GM19351 (cell line): ENCODE results near the gene USP17L15.
"Not testable (repeated sequence)": the region's sequence is repeated elsewhere in the genome, so short reads cannot be mapped to it uniquely, and the experiment has no call there.

Source experiments
- ATAC-seq: cut with Tn5 transposase; IDR thresholded peaks from one replicate; pipeline ENCODE4 v1.9.1; 2021; ENCODE audit warnings: mild to moderate bottlenecking, moderate library complexity; ENCODE audit not compliant: unreplicated experiment

Gene USP17L15, protein sequence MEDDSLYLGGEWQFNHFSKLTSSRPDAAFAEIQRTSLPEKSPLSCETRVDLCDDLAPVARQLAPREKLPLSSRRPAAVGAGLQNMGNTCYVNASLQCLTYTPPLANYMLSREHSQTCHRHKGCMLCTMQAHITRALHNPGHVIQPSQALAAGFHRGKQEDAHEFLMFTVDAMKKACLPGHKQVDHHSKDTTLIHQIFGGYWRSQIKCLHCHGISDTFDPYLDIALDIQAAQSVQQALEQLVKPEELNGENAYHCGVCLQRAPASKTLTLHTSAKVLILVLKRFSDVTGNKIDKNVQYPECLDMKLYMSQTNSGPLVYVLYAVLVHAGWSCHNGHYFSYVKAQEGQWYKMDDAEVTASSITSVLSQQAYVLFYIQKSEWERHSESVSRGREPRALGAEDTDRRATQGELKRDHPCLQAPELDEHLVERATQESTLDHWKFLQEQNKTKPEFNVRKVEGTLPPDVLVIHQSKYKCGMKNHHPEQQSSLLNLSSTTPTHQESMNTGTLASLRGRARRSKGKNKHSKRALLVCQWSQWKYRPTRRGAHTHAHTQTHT

DNA sequence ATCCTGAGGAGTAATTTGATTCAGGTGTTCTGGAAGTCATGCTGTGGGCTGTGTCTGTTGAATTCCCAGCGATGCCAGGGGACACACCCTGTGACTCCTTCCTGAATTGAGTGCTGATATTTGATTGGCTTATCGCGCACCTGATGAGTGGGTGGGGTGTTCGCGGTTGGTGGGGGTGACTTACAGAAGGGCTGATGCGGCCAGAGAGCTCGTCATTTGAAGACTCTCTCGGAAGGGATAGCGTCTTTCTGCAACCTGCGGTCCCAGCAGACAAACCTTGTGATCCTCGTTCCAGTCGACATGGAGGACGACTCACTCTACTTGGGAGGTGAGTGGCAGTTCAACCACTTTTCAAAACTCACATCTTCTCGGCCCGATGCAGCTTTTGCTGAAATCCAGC lies at the start of gene USP17L15:
TSS of gene USP17L15 (plus strand) at position 301 of the 400 bp plus-strand sequence. CDS start at position 301, 0 bp downstream.
- ATAC-seq = not testable (repeated sequence)

GRCh38 chr4:9210357-9210756 lies 23.8 kb upstream of the USP17L15 start, which contains the start of gene USP17L10:
TSS of gene USP17L10 (plus strand) at chr4:9210657. CDS start at chr4:9210657, 0 bp downstream.
- not testable (repeated sequence) for ATAC-seq

GRCh38 chr4:9214701-9215100 lies 19.5 kb upstream of the USP17L15 start:
- not testable (repeated sequence) for ATAC-seq

- ATAC-seq = not testable (repeated sequence)
Observed at GRCh38 chr4:9215105-9215504, 19.1 kb upstream of the USP17L15 start, which contains the start of gene USP17L11. TSS of gene USP17L11 (plus strand) at chr4:9215405. CDS start at chr4:9215405, 0 bp downstream.

- ATAC-seq = not testable (repeated sequence)
Observed at GRCh38 chr4:9219852-9220251, 14.3 kb upstream of the USP17L15 start, which contains the start of gene USP17L12. TSS of gene USP17L12 (plus strand) at chr4:9220152. CDS start at chr4:9220152, 0 bp downstream.

- ATAC-seq = not testable (repeated sequence)
Observed at GRCh38 chr4:9224596-9224995, 9.6 kb upstream of the USP17L15 start, which contains the start of gene USP17L13. TSS of gene USP17L13 (plus strand) at chr4:9224896. CDS start at chr4:9224896, 0 bp downstream.

DNA sequence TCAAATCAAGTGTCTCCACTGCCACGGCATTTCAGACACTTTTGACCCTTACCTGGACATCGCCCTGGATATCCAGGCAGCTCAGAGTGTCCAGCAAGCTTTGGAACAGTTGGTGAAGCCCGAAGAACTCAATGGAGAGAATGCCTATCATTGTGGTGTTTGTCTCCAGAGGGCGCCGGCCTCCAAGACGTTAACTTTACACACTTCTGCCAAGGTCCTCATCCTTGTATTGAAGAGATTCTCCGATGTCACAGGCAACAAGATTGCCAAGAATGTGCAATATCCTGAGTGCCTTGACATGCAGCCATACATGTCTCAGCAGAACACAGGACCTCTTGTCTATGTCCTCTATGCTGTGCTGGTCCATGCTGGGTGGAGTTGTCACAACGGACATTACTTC lies 3.9 kb upstream of the USP17L15 start:
- ATAC-seq = not testable (repeated sequence)

DNA sequence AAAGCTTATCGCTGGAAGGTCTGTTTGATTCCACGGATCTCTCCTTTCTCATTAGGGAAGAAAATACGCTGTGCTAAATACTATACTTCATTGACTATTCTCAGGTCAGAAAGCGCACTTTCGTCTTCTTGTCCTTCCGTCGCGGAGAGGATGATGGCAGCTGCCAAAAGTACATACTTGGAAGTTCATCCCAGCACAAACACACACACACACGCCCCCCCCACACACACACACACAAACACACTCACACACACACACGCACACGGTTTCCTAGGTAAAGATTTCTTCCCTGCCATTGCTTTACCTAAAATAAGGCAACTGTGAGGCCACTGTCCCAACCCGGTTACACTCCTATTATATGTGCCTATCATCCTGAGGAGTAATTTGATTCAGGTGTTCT lies 4.3 kb downstream of the USP17L15 start:
- not testable (repeated sequence) for ATAC-seq

GRCh38 chr4:9243579-9243978 lies 9.4 kb downstream of the USP17L15 start, which contains the start of gene USP17L17:
TSS of gene USP17L17 (plus strand) at chr4:9243879. CDS start at chr4:9243879, 0 bp downstream.
- ATAC-seq = not testable (repeated sequence)

DNA sequence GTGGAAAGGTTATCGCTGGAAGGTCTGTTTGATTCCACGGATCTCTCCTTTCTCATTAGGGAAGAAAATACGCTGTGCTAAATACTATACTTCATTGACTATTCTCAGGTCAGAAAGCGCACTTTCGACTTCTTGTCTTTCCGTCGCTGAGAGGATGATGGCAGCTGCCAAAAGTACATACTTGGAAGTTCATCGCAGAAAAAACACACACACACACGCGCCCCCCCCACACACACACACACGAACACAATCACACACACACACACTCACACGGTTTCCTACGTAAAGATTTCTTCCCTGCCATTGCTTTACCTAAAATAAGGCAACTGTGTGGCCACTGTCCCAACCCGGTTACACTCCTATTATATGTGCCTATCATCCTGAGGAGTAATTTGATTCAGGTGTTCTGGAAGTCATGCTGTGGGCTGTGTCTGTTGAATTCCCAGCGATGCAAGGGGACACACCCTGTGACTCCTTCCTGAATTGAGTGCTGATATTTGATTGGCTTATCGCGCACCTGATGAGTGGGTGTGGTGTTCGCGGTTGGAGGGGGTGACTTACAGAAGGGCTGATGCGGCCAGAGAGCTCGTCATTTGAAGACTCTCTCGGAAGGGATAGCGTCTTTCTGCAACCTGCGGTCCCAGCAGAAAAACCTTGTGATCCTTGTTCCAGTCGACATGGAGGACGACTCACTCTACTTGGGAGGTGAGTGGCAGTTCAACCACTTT lies 13.9 kb downstream of the USP17L15 start, which contains the start of gene USP17L18:
TSS of gene USP17L18 (plus strand) at position 678 of the 728 bp plus-strand sequence. CDS start at position 678, 0 bp downstream.
- ATAC-seq = not testable (repeated sequence)

DNA sequence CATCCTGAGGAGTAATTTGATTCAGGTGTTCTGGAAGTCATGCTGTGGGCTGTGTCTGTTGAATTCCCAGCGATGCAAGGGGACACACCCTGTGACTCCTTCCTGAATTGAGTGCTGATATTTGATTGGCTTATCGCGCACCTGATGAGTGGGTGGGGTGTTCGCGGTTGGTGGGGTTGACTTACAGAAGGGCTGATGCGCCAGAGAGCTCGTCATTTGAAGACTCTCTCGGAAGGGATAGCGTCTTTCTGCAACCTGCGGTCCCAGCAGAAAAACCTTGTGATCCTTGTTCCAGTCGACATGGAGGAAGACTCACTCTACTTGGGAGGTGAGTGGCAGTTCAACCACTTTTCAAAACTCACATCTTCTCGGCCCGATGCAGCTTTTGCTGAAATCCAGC lies 18.9 kb downstream of the USP17L15 start, which contains the start of gene USP17L19:
TSS of gene USP17L19 (plus strand) at position 301 of the 400 bp plus-strand sequence. CDS start at position 301, 0 bp downstream.
- not testable (repeated sequence) for ATAC-seq

DNA sequence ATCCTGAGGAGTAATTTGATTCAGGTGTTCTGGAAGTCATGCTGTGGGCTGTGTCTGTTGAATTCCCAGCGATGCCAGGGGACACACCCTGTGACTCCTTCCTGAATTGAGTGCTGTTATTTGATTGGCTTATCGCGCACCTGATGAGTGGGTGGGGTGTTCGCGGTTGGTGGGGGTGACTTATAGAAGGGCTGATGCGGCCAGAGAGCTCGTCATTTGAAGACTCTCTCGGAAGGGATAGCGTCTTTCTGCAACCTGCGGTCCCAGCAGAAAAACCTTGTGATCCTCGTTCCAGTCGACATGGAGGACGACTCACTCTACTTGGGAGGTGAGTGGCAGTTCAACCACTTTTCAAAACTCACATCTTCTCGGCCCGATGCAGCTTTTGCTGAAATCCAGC lies 23.6 kb downstream of the USP17L15 start, which contains the start of gene USP17L20:
TSS of gene USP17L20 (plus strand) at position 301 of the 400 bp plus-strand sequence. CDS start at position 301, 0 bp downstream.
- ATAC-seq = not testable (repeated sequence)

DNA sequence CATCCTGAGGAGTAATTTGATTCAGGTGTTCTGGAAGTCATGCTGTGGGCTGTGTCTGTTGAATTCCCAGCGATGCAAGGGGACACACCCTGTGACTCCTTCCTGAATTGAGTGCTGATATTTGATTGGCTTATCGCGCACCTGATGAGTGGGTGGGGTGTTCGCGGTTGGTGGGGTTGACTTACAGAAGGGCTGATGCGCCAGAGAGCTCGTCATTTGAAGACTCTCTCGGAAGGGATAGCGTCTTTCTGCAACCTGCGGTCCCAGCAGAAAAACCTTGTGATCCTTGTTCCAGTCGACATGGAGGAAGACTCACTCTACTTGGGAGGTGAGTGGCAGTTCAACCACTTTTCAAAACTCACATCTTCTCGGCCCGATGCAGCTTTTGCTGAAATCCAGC lies 28.4 kb downstream of the USP17L15 start, which contains the start of gene USP17L21:
TSS of gene USP17L21 (plus strand) at position 301 of the 400 bp plus-strand sequence. CDS start at position 301, 0 bp downstream.
- not testable (repeated sequence) for ATAC-seq

GRCh38 chr4:9267319-9267718 lies 33.1 kb downstream of the USP17L15 start, which contains the start of gene USP17L22:
TSS of gene USP17L22 (plus strand) at chr4:9267619. CDS start at chr4:9267619, 0 bp downstream.
- not testable (repeated sequence) for ATAC-seq

- ATAC-seq = not testable (repeated sequence)
Observed at GRCh38 chr4:9271719-9272118, 37.5 kb downstream of the USP17L15 start.
